ENCODE measurements around the gene NKD1.

Gene NKD1

GRCh38 chr16:50641818-50642187 lies 93.6 kb downstream of the NKD1 start:
- Histone ChIP-seq H3K27ac (ENCODE audit: low read depth, low read length) (no peak overlapping the region), H3K27me3 (ENCODE audit: control insufficient read depth in 1 of 2, insufficient read depth in 2 of 2, low read length in 2 of 2) (no peaks in the 10 kb centered on the region), H3K4me3 (ENCODE audit: low read depth in 1 of 2, low read length in 2 of 2) (no peak overlapping the region), H3K4me1 (ENCODE audit: insufficient read depth, low read length) (no peaks in the 10 kb centered on the region), H3K9ac (ENCODE audit: low read length) (no peak overlapping the region), H3K36me3 (ENCODE audit: insufficient read depth, low read length) (no peaks in the 10 kb centered on the region), H3K9me3 (ENCODE audit: low read length) (no peaks in the 10 kb centered on the region)

- H3K36me3 ChIP-seq (ENCODE audit: insufficient read depth, low read length): no peaks in the 10 kb centered on the region
- no peaks in the 10 kb centered on the region for H3K4me1 ChIP-seq (ENCODE audit: insufficient read depth, low read length)
- H3K27me3 ChIP-seq (ENCODE audit: control insufficient read depth in 1 of 2, insufficient read depth in 2 of 2, low read length in 2 of 2): no peaks in the 10 kb centered on the region
- no peak overlapping the region for H3K4me3 ChIP-seq (ENCODE audit: low read depth in 1 of 2, low read length in 2 of 2)
- no peaks in the 10 kb centered on the region for H3K9me3 ChIP-seq (ENCODE audit: low read length)
- H3K27ac ChIP-seq (ENCODE audit: low read depth, low read length): no peak overlapping the region
- H3K9ac ChIP-seq (ENCODE audit: low read length): no peak overlapping the region
Observed at GRCh38 chr16:50642349-50642748, 94.2 kb downstream of the NKD1 start.

GRCh38 chr16:50643192-50643591 lies 95.0 kb downstream of the NKD1 start:
- Histone ChIP-seq H3K27ac (ENCODE audit: low read depth, low read length) (no peak overlapping the region), H3K36me3 (ENCODE audit: insufficient read depth, low read length) (no peaks in the 10 kb centered on the region), H3K4me1 (ENCODE audit: insufficient read depth, low read length) (no peaks in the 10 kb centered on the region), H3K27me3 (ENCODE audit: control insufficient read depth in 1 of 2, insufficient read depth in 2 of 2, low read length in 2 of 2) (no peaks in the 10 kb centered on the region), H3K9ac (ENCODE audit: low read length) (no peak overlapping the region), H3K9me3 (ENCODE audit: low read length) (no peaks in the 10 kb centered on the region), H3K4me3 (ENCODE audit: low read depth in 1 of 2, low read length in 2 of 2) (no peak overlapping the region)

GRCh38 chr16:50644245-50644644 lies 96.0 kb downstream of the NKD1 start:
- Histone ChIP-seq H3K4me3 (ENCODE audit: low read depth in 1 of 2, low read length in 2 of 2) (no peak overlapping the region), H3K27ac (ENCODE audit: low read depth, low read length) (no peak overlapping the region), H3K9me3 (ENCODE audit: low read length) (no peaks in the 10 kb centered on the region), H3K36me3 (ENCODE audit: insufficient read depth, low read length) (no peaks in the 10 kb centered on the region), H3K9ac (ENCODE audit: low read length) (no peak overlapping the region), H3K4me1 (ENCODE audit: insufficient read depth, low read length) (no peaks in the 10 kb centered on the region), H3K27me3 (ENCODE audit: control insufficient read depth in 1 of 2, insufficient read depth in 2 of 2, low read length in 2 of 2) (no peaks in the 10 kb centered on the region)

- Histone ChIP-seq H3K4me1 (ENCODE audit: insufficient read depth, low read length) (no peaks in the 10 kb centered on the region), H3K36me3 (ENCODE audit: insufficient read depth, low read length) (no peaks in the 10 kb centered on the region), H3K9ac (ENCODE audit: low read length) (no peak overlapping the region), H3K27me3 (ENCODE audit: control insufficient read depth in 1 of 2, insufficient read depth in 2 of 2, low read length in 2 of 2) (no peaks in the 10 kb centered on the region), H3K27ac (ENCODE audit: low read depth, low read length) (no peak overlapping the region), H3K4me3 (ENCODE audit: low read depth in 1 of 2, low read length in 2 of 2) (no peak overlapping the region), H3K9me3 (ENCODE audit: low read length) (no peaks in the 10 kb centered on the region)
Observed at GRCh38 chr16:50644729-50645128, 96.5 kb downstream of the NKD1 start.

GRCh38 chr16:50645563-50646220 lies 97.5 kb downstream of the NKD1 start:
- Histone ChIP-seq H3K4me1 (ENCODE audit: insufficient read depth, low read length) (no peaks in the 10 kb centered on the region), H3K4me3 (ENCODE audit: low read depth in 1 of 2, low read length in 2 of 2) (no peak overlapping the region), H3K36me3 (ENCODE audit: insufficient read depth, low read length) (no peaks in the 10 kb centered on the region), H3K27me3 (ENCODE audit: control insufficient read depth in 1 of 2, insufficient read depth in 2 of 2, low read length in 2 of 2) (no peaks in the 10 kb centered on the region), H3K27ac (ENCODE audit: low read depth, low read length) (no peak overlapping the region), H3K9me3 (ENCODE audit: low read length) (no peaks in the 10 kb centered on the region), H3K9ac (ENCODE audit: low read length) (no peak overlapping the region)

GRCh38 chr16:50646345-50646744 lies 98.1 kb downstream of the NKD1 start:
- no peaks in the 10 kb centered on the region for H3K4me1 ChIP-seq (ENCODE audit: insufficient read depth, low read length)
- no peaks in the 10 kb centered on the region for H3K36me3 ChIP-seq (ENCODE audit: insufficient read depth, low read length)
- no peaks in the 10 kb centered on the region for H3K27me3 ChIP-seq (ENCODE audit: control insufficient read depth in 1 of 2, insufficient read depth in 2 of 2, low read length in 2 of 2)

GRCh38 chr16:50651835-50652438 lies 103.7 kb downstream of the NKD1 start:
- H3K27ac ChIP-seq (ENCODE audit: low read depth, low read length): no peak overlapping the region
- no peak overlapping the region for H3K4me3 ChIP-seq (ENCODE audit: low read depth in 1 of 2, low read length in 2 of 2)
- no peak overlapping the region for H3K9ac ChIP-seq (ENCODE audit: low read length)
- H3K36me3 ChIP-seq (ENCODE audit: insufficient read depth, low read length): no peaks in the 10 kb centered on the region
- H3K27me3 ChIP-seq (ENCODE audit: control insufficient read depth in 1 of 2, insufficient read depth in 2 of 2, low read length in 2 of 2): no peaks in the 10 kb centered on the region
- no peaks in the 10 kb centered on the region for H3K4me1 ChIP-seq (ENCODE audit: insufficient read depth, low read length)
- no peaks in the 10 kb centered on the region for H3K9me3 ChIP-seq (ENCODE audit: low read length)

More at GRCh38 chr16:50646345-50646744, 98.1 kb downstream of the NKD1 start:
- Histone ChIP-seq H3K27ac (ENCODE audit: low read depth, low read length) (no peak overlapping the region), H3K9ac (ENCODE audit: low read length) (no peak overlapping the region), H3K9me3 (ENCODE audit: low read length) (no peaks in the 10 kb centered on the region), H3K4me3 (ENCODE audit: low read depth in 1 of 2, low read length in 2 of 2) (no peak overlapping the region)

- Histone ChIP-seq H3K4me1 (ENCODE audit: insufficient read depth, low read length) (no peaks in the 10 kb centered on the region), H3K36me3 (ENCODE audit: insufficient read depth, low read length) (no peaks in the 10 kb centered on the region), H3K27ac (ENCODE audit: low read depth, low read length) (no peak overlapping the region), H3K27me3 (ENCODE audit: control insufficient read depth in 1 of 2, insufficient read depth in 2 of 2, low read length in 2 of 2) (no peaks in the 10 kb centered on the region), H3K9me3 (ENCODE audit: low read length) (no peaks in the 10 kb centered on the region), H3K4me3 (ENCODE audit: low read depth in 1 of 2, low read length in 2 of 2) (no peak overlapping the region), H3K9ac (ENCODE audit: low read length) (no peak overlapping the region)
Observed at GRCh38 chr16:50652836-50653425, 104.7 kb downstream of the NKD1 start.

GRCh38 chr16:50653633-50654519 lies 105.7 kb downstream of the NKD1 start:
- no peaks in the 10 kb centered on the region for H3K4me1 ChIP-seq (ENCODE audit: insufficient read depth, low read length)
- no peak overlapping the region for H3K9ac ChIP-seq (ENCODE audit: low read length)
- no peaks in the 10 kb centered on the region for H3K36me3 ChIP-seq (ENCODE audit: insufficient read depth, low read length)
- H3K9me3 ChIP-seq (ENCODE audit: low read length): no peaks in the 10 kb centered on the region
- H3K4me3 ChIP-seq (ENCODE audit: low read depth in 1 of 2, low read length in 2 of 2): no peak overlapping the region
- no peaks in the 10 kb centered on the region for H3K27me3 ChIP-seq (ENCODE audit: control insufficient read depth in 1 of 2, insufficient read depth in 2 of 2, low read length in 2 of 2)
- no peak overlapping the region for H3K27ac ChIP-seq (ENCODE audit: low read depth, low read length)

GRCh38 chr16:50655558-50656055 lies 107.4 kb downstream of the NKD1 start:
- Histone ChIP-seq H3K27ac (ENCODE audit: low read depth, low read length) (no peak overlapping the region), H3K36me3 (ENCODE audit: insufficient read depth, low read length) (no peaks in the 10 kb centered on the region), H3K9me3 (ENCODE audit: low read length) (no peaks in the 10 kb centered on the region), H3K27me3 (ENCODE audit: control insufficient read depth in 1 of 2, insufficient read depth in 2 of 2, low read length in 2 of 2) (no peaks in the 10 kb centered on the region), H3K9ac (ENCODE audit: low read length) (no peak overlapping the region), H3K4me3 (ENCODE audit: low read depth in 1 of 2, low read length in 2 of 2) (no peak overlapping the region), H3K4me1 (ENCODE audit: insufficient read depth, low read length) (no peaks in the 10 kb centered on the region)
